GM13977 (cell line): ENCODE measurements around the gene MAP2K6.
A peak's percentile ranks its signal among the peaks of the same experiment; 100 is the strongest.

Source experiments
- DNase-seq: peaks from one replicate; pipeline ENCODE4 v3.0.0; 2012; ENCODE audit warnings: low spot score
- CTCF ChIP-seq: IDR thresholded peaks from 2 replicates; pipeline ENCODE4 v1.5.1; 2012; ENCODE audit warnings: mild to moderate bottlenecking, control low read depth; ENCODE audit not compliant: insufficient read depth; ENCODE audit errors: extremely low read depth, missing control alignments
- in situ Hi-C: fragments of 300-500 bp; cut with MboI; formaldehyde crosslinking; loops from one replicate; pipeline ENCODE4 v1.12.0; 2022; ENCODE audit warnings: low sequenced_read_pairs, low pct_unique_long_range_greater_than_20kb, mixed read lengths, inconsistent platforms; ENCODE audit not compliant: unreplicated experiment

MAP2K6 gene

GRCh38 chr17:69414408-69415274 lies at the start of gene MAP2K6:
MAP2K6 (plus strand) TSS chr17:69414697; CDS start chr17:69414985, 288 bp downstream.
- peak; percentile 75 for DNase-seq
- in situ Hi-C loops: no loop called here

GRCh38 chr17:69367298-69367697 lies 47.2 kb upstream of the MAP2K6 start:
- DNase-seq: no peak
- in situ Hi-C loops: no loop called here
- TF ChIP-seq CTCF: no peak

More at GRCh38 chr17:69414408-69415274, at the start of gene MAP2K6:
- no peak for TF ChIP-seq CTCF

- DNase-seq: no peak
- in situ Hi-C loops: no loop called here
- TF ChIP-seq CTCF: no peak
These were observed 41.4 kb upstream of the MAP2K6 start for GRCh38 chr17:69373069-69373468.

- no peak for TF ChIP-seq CTCF
- DNase-seq: no peak
- in situ Hi-C loops: no loop called here
These were observed 39.3 kb upstream of the MAP2K6 start for GRCh38 chr17:69375229-69375628.

- no peak for TF ChIP-seq CTCF
- no peak for DNase-seq
- in situ Hi-C loops: no loop called here
These were observed 25.6 kb upstream of the MAP2K6 start for GRCh38 chr17:69388822-69389442.

- in situ Hi-C loops: no loop called here
- TF ChIP-seq CTCF: no peak
- no peak for DNase-seq
These were observed 23.5 kb upstream of the MAP2K6 start for GRCh38 chr17:69390795-69391501.
